ENCODE data around the gene CCDC38.

CCDC38 gene

DNA sequence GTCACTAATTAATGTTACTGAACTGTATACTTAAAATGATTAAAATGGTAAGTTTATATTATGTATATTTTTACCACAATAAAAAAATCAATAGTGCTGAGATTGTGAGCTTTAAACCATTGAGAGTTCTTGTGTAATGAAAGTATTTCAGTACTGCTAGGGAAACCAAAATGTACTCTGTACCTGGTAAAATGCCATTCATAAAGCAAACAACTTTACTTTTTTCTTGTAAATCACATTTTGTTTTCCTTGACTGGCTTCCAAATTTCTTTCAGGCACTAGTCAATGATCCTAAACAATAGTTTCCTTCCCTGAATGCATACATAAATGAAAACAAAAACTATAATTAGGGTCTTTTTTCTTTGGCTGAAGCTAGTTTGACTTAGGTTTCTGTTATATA is 113.0 kb downstream of the CCDC38 start:
- no peak overlapping the region for H3K4me3 ChIP-seq (ENCODE audit: low read depth, low read length)
- H3K9me3 ChIP-seq (ENCODE audit: severe bottlenecking), result no peaks in the 10 kb centered on the region
- H3K27ac ChIP-seq, result no peak overlapping the region
- no peaks in the 10 kb centered on the region for H3K36me3 ChIP-seq
- TF ChIP-seq, protein P1, sequence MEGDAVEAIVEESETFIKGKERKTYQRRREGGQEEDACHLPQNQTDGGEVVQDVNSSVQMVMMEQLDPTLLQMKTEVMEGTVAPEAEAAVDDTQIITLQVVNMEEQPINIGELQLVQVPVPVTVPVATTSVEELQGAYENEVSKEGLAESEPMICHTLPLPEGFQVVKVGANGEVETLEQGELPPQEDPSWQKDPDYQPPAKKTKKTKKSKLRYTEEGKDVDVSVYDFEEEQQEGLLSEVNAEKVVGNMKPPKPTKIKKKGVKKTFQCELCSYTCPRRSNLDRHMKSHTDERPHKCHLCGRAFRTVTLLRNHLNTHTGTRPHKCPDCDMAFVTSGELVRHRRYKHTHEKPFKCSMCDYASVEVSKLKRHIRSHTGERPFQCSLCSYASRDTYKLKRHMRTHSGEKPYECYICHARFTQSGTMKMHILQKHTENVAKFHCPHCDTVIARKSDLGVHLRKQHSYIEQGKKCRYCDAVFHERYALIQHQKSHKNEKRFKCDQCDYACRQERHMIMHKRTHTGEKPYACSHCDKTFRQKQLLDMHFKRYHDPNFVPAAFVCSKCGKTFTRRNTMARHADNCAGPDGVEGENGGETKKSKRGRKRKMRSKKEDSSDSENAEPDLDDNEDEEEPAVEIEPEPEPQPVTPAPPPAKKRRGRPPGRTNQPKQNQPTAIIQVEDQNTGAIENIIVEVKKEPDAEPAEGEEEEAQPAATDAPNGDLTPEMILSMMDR (IDR thresholded peaks at IDR 0.05; ENCODE audit: low read depth, low read length), result no peak
- H3K27me3 ChIP-seq (ENCODE audit: insufficient read depth, low read depth, severe bottlenecking), result no peaks in the 10 kb centered on the region
- DNase-seq, result no peak

DNA sequence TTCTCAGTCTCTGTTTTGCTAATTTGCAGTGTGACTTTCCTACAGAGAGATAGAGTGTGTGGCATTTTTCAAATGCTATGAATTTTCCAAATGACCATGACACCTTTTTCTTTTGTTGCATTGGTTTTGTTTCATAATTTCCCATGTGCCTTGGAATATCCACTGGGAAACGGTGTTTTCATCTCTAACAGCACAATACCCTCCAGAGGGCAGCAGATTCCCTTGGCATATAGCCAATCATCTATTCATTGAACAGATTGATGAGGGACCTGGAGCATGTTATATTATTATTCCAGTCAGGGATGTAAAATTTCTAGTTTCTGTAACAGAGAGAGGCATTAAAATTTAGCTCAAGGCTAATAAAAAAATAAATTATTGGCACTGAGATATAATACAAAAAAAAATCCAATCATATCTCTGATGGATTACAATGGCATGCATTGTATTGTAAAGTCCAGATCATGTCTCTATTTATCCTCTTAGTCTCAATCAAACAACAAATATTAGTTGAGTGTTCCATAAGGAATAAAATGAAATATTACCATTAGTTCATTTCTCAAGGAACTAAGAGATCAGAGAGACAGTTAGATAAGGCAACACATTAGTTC is 122.2 kb downstream of the CCDC38 start:
- TF ChIP-seq, protein P1 (IDR thresholded peaks at IDR 0.05; ENCODE audit: low read depth, low read length), result peak; percentile 54; the same call in 1 of the 2 replicates
- Histone ChIP-seq H3K9me3 (ENCODE audit: severe bottlenecking) (no peaks in the 10 kb centered on the region), H3K27ac (no peak overlapping the region), H3K4me3 (ENCODE audit: low read depth, low read length) (no peak overlapping the region), H3K36me3 (no peaks in the 10 kb centered on the region), H3K27me3 (ENCODE audit: insufficient read depth, low read depth, severe bottlenecking) (no peaks in the 10 kb centered on the region)
- peak; percentile 57 for DNase-seq
